Tibial artery (tissue), 4 donors: Measurements from ENCODE around the gene SYT13.
"Not testable (repeated sequence)": the region's sequence is repeated elsewhere in the genome, so short reads cannot be mapped to it uniquely, and the experiment has no call there.

Experiments
- DNase-seq, 2 donors: peaks; one replicate each; pipeline ENCODE4 v3.0.0-alpha.2; 2019
- H3K27ac ChIP-seq, 2 donors: fragments of 200-600 bp; sonication (generic) in 1 of 2; 1 replicate in 1 of 2; 2 replicates in 1 of 2; pipeline ENCODE4 v1.5.1; 2018 to 2019; ENCODE audit warnings: mild to moderate bottlenecking in 1 of 2
- H3K27me3 ChIP-seq, 2 donors: fragments of 200-600 bp; sonication (generic) in 1 of 2; one replicate each; pipeline versions ENCODE4 v1.5.1 to v1.6.0; 2016 to 2019
- H3K36me3 ChIP-seq, 3 donors: fragments of 200-600 bp; sonication (generic) in 2 of 3; one replicate each; pipeline ENCODE4 v1.5.1; 2016 to 2019; ENCODE audit warnings: mild to moderate bottlenecking in 2 of 3
- H3K4me1 ChIP-seq, 4 donors: fragments of 200-600 bp; sonication (generic) in 2 of 4; 1 replicate in 3 of 4; 2 replicates in 1 of 4; pipeline ENCODE4 v1.5.1; 2016 to 2019
- H3K4me3 ChIP-seq, 2 donors: fragments of 200-600 bp; sonication (generic) in 1 of 2; 1 replicate in 1 of 2; 2 replicates in 1 of 2; pipeline ENCODE4 v1.5.1; 2018 to 2019; ENCODE audit warnings: mild to moderate bottlenecking in 2 of 2
- H3K9me3 ChIP-seq, 3 donors: fragments of 200-600 bp; sonication (generic) in 1 of 3; one replicate each; pipeline ENCODE4 v1.5.1; 2016 to 2019
- intact Hi-C: fragments of 100-400 bp; cut with DNase I; formaldehyde crosslinking; loops from one replicate; pipeline ENCODE4 v1.15.0; 2023; ENCODE audit warnings: low total_unique reads
- TF ChIP-seq, protein P1 (sequence below), 2 experiments: fragments of 200-600 bp in 1 of 2; fragments of 450-650 bp in 1 of 2; IDR thresholded peaks; one replicate each; pipeline ENCODE4 v1.5.1; 2017 to 2019; ENCODE audit warnings: antibody characterized with exemption in 2 of 2, mild to moderate bottlenecking in 1 of 2, moderate library complexity in 1 of 2

The SYT13 gene

DNA sequence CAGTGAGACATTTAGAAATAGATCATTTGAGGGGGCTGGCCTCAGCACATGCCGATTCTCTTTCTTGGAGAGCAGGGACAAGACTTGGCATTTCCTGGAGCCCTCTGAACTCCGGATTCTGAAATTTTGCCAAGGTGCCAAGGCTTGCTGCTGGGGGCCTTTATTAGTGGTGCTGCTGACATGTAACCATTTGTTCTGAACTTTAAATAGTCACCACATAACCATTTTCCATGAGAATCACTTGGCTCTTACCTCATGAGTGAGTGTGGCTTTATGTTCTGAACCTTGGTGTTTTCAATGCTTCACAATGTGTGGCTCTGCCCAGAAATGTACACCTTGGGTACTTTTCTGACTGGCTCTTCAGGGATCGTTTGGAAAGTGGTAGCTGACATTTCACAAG, 33.3 kb downstream of the SYT13 start:
- no peaks in the 10 kb centered on the region for H3K36me3 ChIP-seq

DNA sequence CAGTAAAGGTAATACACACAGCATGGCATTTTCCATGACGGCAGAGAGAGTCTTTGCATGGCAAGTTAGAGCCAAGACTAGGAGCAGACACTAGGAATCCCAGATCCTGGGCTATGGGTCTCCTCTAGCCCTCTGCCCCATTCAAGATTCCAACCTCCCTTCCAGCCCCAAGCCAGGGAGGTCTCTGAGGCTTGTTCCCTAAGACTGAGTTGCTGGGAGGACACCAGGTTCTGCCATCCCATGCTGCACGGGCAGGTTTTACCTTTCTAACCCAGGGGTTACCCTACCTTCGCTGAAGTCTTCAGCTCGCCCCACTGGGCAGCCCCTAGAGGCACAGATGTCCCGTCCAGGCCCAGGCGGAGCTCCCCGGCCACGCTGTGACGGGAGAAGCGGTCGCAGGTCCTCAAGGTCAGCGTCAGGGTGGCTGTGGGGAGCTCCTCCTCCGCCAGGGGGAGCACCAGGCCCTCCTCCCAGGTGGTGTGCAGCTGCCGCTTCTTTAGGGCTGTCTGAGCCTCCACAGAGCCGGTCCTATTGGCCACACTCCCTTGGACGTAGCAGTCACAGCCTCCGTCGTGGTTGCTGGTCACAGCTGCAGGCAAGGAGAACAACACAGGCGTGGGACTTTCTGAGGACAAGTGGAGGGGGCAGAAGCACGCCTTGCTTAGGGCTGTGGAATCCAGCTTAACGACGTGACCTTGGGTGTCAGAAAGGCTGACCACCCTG, 33.8 kb downstream of the SYT13 start:
- DNase-seq, result no peak

More for the DNA sequence above, 33.3 kb downstream of the SYT13 start:
- Histone ChIP-seq H3K9me3 (no peaks in the 10 kb centered on the region), H3K27me3 (peaks cover 0 to 9% of the 10 kb centered on the region in 2 donors), H3K4me1 (peaks cover 0 to 7% (median 3%) of the 10 kb centered on the region in 4 donors), H3K27ac (no peak overlapping the region), H3K4me3 (no peak overlapping the region)
- intact Hi-C loops, result no loop called here
- TF ChIP-seq, protein P1, sequence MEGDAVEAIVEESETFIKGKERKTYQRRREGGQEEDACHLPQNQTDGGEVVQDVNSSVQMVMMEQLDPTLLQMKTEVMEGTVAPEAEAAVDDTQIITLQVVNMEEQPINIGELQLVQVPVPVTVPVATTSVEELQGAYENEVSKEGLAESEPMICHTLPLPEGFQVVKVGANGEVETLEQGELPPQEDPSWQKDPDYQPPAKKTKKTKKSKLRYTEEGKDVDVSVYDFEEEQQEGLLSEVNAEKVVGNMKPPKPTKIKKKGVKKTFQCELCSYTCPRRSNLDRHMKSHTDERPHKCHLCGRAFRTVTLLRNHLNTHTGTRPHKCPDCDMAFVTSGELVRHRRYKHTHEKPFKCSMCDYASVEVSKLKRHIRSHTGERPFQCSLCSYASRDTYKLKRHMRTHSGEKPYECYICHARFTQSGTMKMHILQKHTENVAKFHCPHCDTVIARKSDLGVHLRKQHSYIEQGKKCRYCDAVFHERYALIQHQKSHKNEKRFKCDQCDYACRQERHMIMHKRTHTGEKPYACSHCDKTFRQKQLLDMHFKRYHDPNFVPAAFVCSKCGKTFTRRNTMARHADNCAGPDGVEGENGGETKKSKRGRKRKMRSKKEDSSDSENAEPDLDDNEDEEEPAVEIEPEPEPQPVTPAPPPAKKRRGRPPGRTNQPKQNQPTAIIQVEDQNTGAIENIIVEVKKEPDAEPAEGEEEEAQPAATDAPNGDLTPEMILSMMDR (IDR thresholded peaks at IDR 0.05), result no peak
- DNase-seq, result no peak

DNA sequence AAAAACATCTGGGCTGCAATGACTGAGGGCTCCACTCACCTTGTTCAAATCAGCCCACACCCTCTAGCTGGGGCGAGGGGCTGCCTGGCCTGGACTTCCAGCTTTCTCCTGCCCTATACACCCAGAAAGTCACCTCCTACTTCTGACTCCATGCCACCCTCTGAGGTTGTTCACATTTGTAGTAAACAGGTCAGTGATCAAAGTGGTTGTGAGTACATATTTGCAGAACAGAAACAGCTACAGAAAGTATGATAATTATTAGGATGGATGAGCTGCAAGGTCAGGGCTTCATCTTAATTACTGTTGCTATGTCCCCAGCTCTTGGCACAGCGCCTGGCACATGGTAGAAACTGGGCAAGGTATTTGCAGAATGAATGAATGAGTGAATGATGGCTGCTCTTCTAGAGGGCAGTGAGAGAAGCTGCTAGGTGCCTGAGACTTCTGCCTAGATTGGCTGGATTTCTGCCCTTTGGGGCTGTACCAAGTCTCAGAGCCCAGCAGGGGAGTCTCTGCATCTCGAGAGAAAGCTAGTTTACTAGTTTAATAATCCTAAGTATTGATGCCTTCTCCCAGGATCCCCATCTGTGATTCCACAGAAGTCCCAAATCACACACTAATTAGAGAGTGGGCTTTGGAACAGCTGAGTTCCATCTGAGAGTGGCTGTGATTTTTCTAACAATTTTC, 36.0 kb downstream of the SYT13 start:
- Histone ChIP-seq H3K9me3 (no peaks in the 10 kb centered on the region), H3K27me3 (peaks cover 0 to 12% of the 10 kb centered on the region in 2 donors), H3K4me1 (peaks cover 0 to 7% (median 3%) of the 10 kb centered on the region in 4 donors), H3K36me3 (no peaks in the 10 kb centered on the region), H3K27ac (no peak overlapping the region), H3K4me3 (no peak overlapping the region)
- no peak for DNase-seq
- TF ChIP-seq, protein P1 (IDR thresholded peaks at IDR 0.05), result no peak
- intact Hi-C loops, result no loop called here

More for the DNA sequence above, 33.8 kb downstream of the SYT13 start:
- Histone ChIP-seq H3K27me3 (peaks cover 0 to 9% of the 10 kb centered on the region in 2 donors), H3K9me3 (no peaks in the 10 kb centered on the region), H3K36me3 (no peaks in the 10 kb centered on the region), H3K27ac (no peak overlapping the region), H3K4me3 (no peak overlapping the region), H3K4me1 (peaks cover 0 to 7% (median 3%) of the 10 kb centered on the region in 4 donors)
- intact Hi-C loops, result no loop called here
- TF ChIP-seq, protein P1 (IDR thresholded peaks at IDR 0.05), result peak; percentile 51 to 54

DNA sequence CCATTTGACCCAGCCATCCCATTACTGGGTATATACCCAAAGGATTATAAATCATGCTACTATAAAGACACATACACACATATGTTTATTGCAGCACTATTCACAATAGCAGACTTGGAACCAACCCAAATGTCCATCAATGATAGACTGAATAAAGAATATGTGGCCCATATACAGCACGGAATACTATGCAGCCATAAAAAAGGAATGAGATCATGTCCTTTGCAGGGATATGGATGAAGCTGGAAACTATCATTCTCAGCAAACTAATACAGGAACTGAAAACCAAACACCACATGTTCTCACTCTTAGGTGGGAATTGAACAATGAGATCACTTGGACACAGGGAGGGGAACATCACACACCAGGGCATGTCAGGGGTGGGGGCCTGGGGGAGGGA, 36.8 kb downstream of the SYT13 start:
- intact Hi-C loops, result loop anchor here (10.0 kb wide), 1 partner anchor 135 kb away; no protein-coding TSS in a partner anchor
- H3K4me1 ChIP-seq, H3K36me3 ChIP-seq, H3K9me3 ChIP-seq, H3K4me3 ChIP-seq, DNase-seq, H3K27ac ChIP-seq: not testable (repeated sequence)
- H3K27me3 ChIP-seq, result peaks cover 0 to 12% of the 10 kb centered on the region in 2 donors

DNA sequence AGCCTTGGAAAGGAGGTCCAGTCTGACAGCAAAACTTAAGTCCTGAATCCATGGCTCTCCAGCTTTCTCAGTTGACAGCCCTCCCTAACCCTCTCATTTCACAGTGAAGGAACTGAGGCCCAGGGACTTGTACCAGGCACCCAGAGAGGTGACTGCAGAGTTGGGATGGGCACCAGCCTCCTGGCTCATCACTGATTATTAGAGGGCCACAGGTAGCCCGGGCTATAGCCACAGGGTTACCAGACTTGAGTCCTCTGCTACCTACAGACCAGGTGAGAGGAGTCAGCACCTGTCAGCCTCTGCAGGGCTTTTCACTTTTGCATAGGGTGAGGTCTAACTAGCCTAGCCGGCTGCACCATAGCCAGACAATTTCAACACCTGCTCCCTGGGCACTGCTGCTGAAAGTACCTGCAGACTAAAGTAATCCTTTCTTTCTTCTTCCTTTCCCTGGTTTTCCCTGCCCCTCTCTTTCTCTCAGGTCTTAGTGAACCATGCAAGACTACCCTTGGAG, 37.6 kb downstream of the SYT13 start:
- no peak overlapping the region for H3K4me3 ChIP-seq
- H3K9me3 ChIP-seq, result no peaks in the 10 kb centered on the region
- intact Hi-C loops, result loop anchor here (10.0 kb wide), 1 partner anchor 134 kb away; no protein-coding TSS in a partner anchor
- no peak for DNase-seq
- peaks cover 0 to 12% of the 10 kb centered on the region in 2 donors for H3K27me3 ChIP-seq
- H3K36me3 ChIP-seq, result no peaks in the 10 kb centered on the region
- no peak overlapping the region for H3K27ac ChIP-seq
- TF ChIP-seq, protein P1 (IDR thresholded peaks at IDR 0.05), result no peak
- H3K4me1 ChIP-seq, result peaks cover 0 to 7% (median 3%) of the 10 kb centered on the region in 4 donors

DNA sequence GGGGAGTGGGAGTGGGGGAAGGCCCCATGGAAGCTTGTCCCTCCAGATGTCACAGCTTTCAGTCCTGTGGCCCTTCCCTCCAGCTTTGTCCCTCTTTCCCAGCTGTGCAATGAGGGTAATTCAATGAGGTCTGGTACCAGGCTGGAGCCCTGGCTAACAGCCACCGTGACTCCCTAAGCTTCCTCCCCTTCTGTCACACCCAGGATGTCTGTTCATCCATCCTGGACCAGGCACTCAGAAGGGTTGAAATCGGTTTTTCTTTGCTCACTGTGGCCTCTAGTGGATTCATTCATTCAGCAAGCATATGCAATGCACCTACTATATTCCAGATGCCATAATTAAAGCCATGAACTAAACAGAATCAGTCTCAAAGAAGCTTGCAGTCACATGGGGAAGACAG, 38.7 kb downstream of the SYT13 start:
- peaks cover 0 to 12% of the 10 kb centered on the region in 2 donors for H3K27me3 ChIP-seq
- no peaks in the 10 kb centered on the region for H3K36me3 ChIP-seq
- no peaks in the 10 kb centered on the region for H3K9me3 ChIP-seq
- intact Hi-C loops, result loop anchor here (10.0 kb wide), 1 partner anchor 133 kb away; no protein-coding TSS in a partner anchor
- H3K4me3 ChIP-seq, result no peak overlapping the region
- H3K27ac ChIP-seq, result no peak overlapping the region
- H3K4me1 ChIP-seq, result peaks cover 0 to 2% (median under 1%) of the 10 kb centered on the region in 4 donors
- DNase-seq, result no peak
- TF ChIP-seq, protein P1 (IDR thresholded peaks at IDR 0.05), result no peak
